T-helper 1 cell (primary cell): ENCODE measurements around the gene ABCF3.
A peak's percentile ranks its signal among the peaks of the same experiment; 100 is the strongest.
"Not testable (repeated sequence)": the region's sequence is repeated elsewhere in the genome, so short reads cannot be mapped to it uniquely, and the experiment has no call there.

ENCODE experiments used
- DNase-seq, 5 donors: peaks; one replicate each; pipeline ENCODE4 v3.0.0-alpha.2; 2012 to 2020
- total RNA-seq, 4 donors: gene quantifications; one replicate each; lab custom pipeline; 2026; lab: John Stamatoyannopoulos, UW

ABCF3 gene
- 52.5 to 70.6 (median 66.8) reads per million in 4 donors for total RNA-seq

GRCh38 chr3:184186184-184186901 lies at the start of gene ABCF3:
Gene ABCF3, plus strand, starts transcription at chr3:184186199. Its CDS starts 9 bp downstream, at chr3:184186208.
- DNase-seq = no peak

DNA sequence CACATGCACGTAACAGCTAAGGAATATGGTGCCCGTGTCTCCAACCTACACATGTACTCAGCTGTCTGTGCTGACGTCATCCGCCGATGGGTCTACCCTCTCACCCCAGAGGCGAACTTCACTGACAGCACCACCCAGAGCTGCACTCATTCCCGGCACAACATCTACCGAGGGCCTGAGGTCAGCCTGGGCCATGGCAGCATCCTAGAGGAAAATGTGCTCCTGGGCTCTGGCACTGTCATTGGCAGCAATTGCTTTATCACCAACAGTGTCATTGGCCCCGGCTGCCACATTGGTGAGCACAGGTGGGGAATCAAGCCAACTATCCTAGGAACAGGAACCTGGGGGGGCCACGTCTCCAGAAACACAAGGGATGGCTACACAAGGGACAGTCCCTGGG lies 45.6 kb upstream of the ABCF3 start:
- no peak for DNase-seq

GRCh38 chr3:184142199-184142598 lies 43.8 kb upstream of the ABCF3 start:
- no peak for DNase-seq

DNA sequence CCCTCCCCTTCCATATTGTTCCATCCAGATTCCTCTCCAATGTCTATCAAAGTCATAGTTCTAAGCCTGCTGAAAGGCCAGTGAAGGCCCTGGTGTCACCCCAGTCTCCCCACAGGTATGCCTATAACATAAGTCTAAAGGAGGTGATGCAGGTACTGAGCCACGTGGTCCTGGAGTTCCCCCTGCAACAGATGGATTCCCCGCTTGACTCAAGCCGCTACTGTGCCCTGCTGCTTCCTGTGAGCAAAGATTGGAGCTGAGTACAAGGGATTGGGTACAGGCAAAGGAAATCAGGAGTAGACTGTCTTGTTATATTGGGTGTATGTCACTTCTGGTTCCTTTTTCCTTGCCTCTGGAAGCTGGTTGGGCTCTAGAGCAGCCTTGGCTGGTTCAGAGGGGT lies 42.7 kb upstream of the ABCF3 start:
- no peak for DNase-seq

- DNase-seq = no peak
These were observed 41.5 kb upstream of the ABCF3 start for GRCh38 chr3:184144505-184144904.

- DNase-seq = peak in 1 of 5 donors; percentile 23
These were observed 40.9 kb upstream of the ABCF3 start for GRCh38 chr3:184145111-184145524.

DNA sequence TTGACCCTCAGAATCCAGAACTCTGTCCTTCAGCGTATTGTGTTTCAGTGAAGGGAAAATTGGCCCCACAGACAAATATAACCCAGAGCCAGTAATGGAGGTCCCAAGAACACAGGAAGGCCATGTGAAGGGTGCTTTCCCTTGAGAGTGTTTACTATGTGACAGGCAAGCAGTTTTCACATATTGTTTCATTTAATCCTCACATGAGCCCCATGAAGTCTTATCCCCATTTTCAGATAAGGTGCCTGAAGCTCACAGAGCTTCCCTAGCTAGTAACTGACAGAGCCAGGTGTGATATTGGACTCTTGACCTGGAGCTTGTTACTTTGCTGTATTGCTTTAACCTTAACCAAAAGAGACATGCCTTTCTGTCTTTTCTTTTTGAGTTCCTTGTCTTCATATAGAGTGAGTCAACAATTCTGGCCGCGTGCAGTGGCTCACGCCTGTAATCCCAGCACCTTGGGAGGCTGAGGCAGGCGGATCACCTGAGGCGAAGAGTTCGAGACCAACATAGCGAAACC lies 40.2 kb upstream of the ABCF3 start:
- no peak for DNase-seq

DNA sequence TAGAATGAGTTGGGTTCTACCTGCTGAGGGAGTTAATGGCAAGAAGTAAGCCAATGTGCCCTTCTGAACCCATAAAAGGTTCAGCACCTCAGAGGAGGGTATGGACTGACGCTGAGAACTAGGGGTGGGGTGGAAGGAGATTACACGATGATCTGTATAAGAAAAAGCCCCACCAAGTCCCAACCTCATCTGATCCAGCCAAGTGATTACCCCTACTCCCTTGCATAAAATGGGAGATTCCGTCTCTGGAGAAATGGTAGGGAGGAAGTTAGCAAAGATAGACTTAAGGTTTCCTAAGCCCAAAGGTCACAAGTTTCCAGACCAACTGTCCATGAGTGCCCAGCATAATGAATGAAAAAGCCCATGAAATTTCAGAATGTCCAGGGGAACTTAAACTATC lies 37.9 kb upstream of the ABCF3 start:
- DNase-seq = no peak

DNA sequence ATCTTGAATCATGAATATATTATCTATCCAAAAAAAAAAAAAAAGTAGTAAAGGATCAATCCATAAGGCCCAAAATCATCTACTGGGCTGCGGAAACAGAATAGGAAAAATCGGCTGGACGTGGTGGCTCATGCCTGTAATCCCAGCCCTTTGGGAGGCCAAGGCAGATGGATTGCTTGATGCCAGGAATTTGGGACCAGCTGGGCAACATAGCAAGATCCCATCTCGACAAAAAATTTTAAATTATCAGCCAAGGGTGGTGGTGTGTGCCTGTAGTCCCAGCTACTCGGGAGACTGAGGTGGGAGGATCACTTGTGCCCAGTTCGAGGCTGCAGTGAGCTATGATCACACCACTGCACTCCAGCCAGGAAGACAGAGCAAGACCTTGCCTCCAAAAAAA lies 36.9 kb upstream of the ABCF3 start:
- no peak for DNase-seq

GRCh38 chr3:184149770-184150169 lies 36.2 kb upstream of the ABCF3 start:
- DNase-seq = not testable (repeated sequence)

DNA sequence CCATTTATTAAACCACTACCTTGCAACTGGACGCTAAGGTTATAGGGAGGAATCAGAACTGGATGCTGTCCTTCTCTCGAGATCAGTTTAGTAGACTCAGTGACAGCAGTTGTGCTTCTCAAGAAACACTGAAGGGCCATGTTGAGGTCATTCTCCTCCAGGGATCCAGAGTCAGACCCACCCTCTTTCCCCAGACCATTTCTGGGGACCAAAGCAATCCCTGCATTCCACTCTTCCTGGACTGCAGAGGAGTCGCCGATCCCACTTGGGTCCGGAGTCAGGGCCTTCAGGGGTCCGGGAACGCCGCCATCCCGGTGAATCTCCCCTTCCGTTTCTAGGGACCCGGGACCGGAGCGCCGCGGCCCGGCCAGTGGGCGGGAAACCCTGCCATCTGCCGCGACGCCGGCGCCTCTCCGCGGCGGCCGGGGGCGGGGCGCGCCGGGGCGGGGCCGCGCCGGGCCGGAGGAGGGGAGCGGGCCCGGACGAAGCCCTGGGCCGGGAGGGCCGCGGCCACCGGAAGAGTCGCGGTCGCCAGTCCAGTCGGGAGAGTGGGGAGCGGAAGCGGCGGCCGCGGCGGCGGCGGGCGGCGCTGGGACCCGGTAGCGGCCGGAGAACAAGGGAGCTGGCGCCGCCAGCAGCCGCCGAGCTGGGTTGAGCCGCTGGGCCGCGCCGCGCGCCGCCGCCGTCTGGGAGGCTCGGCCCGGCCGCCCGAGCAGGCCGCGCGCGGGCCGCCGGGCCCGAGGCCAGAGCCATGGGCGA lies 30.9 kb upstream of the ABCF3 start, which contains the start of gene DVL3:
DVL3 (plus strand) TSS at position 493 of the 759 bp plus-strand sequence; CDS start at position 752, 259 bp downstream.
- DNase-seq = peak in 2 of 5 donors; percentile 50 to 52

DNA sequence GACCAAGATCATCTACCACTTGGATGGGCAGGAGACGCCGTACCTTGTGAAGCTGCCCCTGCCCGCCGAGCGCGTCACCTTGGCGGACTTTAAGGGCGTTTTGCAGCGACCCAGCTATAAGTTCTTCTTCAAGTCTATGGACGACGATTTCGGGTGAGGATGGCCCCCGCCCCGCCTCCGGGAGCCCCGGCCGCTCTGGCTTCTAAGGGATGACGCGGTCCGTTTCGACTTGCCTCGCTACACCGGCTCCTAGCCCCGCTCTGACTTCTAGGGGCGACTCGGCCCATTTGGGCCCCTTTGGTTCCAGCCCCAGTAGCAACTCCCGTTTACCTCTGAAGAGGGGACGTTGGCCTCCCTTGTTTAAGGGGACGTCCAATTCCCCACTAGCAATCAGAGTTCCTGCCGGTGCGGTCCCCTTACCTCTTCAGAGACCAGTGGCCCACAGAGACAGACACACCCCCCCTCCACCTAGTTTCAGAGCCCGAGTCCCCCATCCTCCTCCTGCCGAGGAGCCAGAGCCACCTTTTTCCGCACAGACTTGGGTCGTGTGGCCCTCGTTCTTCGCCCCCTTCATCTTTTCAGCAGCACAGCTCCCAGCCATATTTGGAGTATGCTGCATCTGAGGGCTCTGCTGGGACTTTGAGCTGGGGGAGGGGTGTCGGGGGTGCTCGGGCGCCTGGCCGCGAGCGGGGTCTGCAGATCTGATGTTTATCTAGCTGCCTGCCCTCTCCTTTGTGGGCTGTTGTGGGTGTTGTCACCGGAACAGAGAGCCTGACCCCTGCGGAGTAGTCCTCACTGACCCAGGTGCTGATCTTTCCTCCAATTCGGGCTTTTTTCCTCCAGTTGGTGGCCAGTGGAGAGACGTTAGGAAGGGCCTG lies 30.1 kb upstream of the ABCF3 start:
- peak in 3 of 5 donors; percentile 32 to 44 (median 38) for DNase-seq

DNA sequence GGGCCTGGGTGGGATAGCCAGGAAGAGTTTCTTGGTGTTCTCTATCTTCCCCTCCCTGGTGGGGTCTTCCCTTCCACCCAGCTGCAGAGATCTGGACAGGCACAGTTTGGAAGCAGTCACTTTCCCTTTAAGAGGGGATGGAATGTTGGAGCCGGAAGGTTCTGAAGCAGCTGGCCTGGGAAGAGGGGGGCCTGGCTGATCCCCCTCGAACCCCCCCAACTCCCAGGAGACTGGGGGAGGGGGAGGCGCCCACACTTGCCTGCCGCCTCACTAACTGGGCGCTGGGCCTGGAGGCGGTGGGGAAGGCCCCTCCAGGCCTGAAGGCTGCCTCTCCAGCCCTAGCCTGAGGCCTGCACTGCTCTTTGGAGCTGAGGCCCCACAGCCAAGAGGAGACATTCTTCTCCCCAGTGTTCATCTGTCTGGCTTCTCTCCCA lies 29.5 kb upstream of the ABCF3 start:
- DNase-seq = no peak

DNA sequence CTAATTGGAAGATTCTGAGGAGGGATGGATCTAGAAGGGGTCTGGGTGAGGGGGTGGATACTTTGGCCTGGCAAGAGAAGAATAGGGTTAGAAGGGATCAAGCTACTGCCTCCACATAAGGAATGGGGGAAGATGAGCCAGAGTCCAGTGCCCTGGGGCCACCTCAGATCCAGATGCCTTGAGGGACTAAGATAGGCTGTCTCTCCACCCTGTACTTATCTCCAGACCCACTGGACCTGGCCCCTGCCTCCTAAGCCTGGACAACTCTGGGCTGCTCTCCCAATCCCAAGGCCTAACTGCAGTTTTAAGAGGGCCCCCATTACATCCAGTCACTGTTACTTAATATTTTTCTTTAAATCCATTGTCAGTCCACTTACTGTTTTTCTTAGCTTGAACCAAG lies 28.8 kb upstream of the ABCF3 start:
- no peak for DNase-seq

DNA sequence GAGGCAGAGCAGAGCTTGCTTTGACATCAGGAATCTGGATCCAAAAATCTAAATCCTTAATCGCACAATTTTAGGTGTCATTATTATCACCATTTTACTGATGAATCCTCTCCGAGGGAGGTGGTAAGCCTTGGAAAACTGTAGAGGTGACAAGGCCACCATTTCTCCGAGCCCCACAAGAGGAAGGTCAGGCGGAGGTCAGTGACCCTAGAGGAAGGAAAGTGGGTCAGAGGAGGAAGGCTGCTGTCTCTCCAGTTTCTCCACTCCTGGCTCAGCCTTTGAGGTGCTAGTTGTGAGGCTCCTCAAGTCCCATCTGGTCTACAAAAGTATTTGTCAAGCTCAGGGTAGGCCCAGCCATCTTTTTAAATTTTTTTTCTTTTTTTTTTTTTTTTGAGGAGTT lies 27.6 kb upstream of the ABCF3 start:
- DNase-seq = no peak

- DNase-seq = no peak
These were observed 25.5 kb upstream of the ABCF3 start for GRCh38 chr3:184160456-184160855.

DNA sequence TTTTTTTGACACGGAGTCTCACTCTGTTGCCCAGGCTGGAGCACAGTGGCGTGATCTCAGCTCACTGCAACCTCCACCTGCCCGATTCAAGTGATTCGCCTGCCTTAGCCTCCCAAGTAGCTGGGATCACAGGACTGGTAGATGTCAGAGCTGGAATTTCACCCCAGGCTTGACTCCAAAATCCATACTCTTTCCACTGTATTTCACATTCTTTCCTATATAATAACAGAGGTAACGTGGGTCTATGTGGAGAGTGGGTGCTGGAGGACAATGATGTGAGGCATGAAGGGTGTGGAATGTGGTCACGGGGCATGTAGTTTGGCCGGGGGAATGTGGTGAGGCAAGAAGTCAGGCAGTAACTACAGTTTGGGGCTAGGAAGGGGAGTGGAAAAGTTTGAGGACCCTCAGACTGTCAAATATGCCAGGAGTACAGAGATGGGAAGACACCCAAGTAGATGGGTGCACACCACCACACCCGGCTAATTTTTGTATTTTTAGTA lies 23.4 kb upstream of the ABCF3 start:
- not testable (repeated sequence) for DNase-seq

DNA sequence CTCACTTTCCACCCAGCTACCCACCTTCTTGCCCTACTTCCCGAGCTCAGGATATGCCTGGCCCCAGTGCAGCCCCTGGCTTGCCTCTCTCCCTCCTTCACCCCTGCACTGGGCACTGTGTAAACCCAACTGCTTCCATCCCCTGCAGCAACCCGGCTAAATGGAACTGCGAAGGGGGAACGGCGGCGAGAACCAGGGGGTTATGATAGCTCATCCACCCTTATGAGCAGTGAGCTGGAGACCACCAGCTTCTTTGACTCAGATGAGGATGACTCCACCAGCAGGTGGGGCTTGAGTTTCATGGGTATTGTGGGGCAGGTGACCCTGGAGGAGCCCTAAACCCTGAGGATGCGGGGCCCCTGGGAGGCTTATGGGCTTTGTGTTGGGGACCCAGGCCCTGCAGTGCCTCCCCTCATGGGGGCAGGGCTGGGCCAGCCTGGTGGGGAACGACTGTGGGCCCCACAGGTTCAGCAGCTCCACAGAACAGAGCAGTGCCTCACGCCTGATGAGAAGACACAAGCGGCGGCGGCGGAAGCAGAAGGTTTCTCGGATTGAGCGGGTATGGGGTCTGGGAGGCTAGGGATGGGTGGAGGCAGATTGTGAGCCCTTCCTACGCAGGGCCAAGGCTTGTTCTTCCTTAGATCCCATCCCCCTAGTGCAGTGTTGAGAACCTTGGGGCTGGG lies 21.2 kb upstream of the ABCF3 start:
- DNase-seq = no peak

GRCh38 chr3:184165543-184165942 lies 20.5 kb upstream of the ABCF3 start:
- DNase-seq = no peak

DNA sequence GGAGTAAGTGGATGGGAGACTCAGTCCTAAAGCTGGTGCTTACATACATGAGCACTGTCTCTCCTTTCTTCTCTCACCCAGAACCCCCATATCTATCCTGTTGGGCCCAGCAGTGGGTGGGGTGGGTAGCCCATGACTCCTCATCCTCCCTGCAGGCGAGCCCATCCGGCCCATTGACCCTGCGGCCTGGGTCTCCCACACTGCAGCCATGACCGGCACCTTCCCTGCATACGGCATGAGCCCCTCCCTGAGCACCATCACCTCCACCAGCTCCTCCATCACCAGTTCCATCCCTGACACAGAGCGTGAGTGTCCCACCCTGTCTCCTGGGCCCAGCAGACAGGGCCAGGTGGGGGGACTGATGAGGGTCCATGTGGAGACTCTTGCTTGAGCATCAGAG lies 19.3 kb upstream of the ABCF3 start:
- no peak for DNase-seq

GRCh38 chr3:184167786-184168185 lies 18.2 kb upstream of the ABCF3 start:
- DNase-seq = no peak
